Activated T-cell treated with anti-CD3 and anti-CD28 coated beads for 24 hours (primary cell): ENCODE measurements around the gene LDB1.

Experiments
- DNase-seq: peaks from one replicate; pipeline ENCODE4 v3.0.0-alpha.2; 2020; ENCODE audit warnings: low read depth

The LDB1 gene

GRCh38 chr10:102064503-102064867, 55.7 kb downstream of the LDB1 start:
- no peak for DNase-seq

- no peak for DNase-seq
Measured at GRCh38 chr10:102059987-102060386, 60.2 kb downstream of the LDB1 start.
